HG02840 (cell line): ENCODE results near the gene TM4SF18.

Source experiments
- ATAC-seq: cut with Tn5 transposase; IDR thresholded peaks from one replicate; pipeline ENCODE4 v1.9.1; 2021; ENCODE audit warnings: mild to moderate bottlenecking, moderate library complexity, moderate number of reproducible peaks; ENCODE audit not compliant: unreplicated experiment, low FRiP score

TM4SF18 gene

DNA sequence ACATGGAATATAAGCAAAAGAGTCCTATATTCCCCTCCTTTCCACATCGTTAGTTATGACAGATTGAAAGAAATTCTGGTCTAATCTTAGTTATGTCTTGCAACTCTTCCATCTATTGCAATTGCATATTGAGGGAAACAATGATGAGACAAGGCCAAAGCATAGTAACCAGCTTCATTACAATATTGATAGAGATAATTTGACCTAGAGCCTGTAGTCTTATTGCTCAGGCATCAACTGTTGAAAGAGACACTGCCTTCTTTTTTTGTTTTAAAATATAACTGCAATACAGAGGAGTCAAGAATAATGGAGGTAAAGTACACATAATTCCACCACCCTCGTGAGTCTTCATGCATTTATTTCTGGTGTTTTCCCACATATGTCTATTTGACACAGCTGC lies 2.0 kb downstream of the TM4SF18 start:
- no peak for ATAC-seq

DNA sequence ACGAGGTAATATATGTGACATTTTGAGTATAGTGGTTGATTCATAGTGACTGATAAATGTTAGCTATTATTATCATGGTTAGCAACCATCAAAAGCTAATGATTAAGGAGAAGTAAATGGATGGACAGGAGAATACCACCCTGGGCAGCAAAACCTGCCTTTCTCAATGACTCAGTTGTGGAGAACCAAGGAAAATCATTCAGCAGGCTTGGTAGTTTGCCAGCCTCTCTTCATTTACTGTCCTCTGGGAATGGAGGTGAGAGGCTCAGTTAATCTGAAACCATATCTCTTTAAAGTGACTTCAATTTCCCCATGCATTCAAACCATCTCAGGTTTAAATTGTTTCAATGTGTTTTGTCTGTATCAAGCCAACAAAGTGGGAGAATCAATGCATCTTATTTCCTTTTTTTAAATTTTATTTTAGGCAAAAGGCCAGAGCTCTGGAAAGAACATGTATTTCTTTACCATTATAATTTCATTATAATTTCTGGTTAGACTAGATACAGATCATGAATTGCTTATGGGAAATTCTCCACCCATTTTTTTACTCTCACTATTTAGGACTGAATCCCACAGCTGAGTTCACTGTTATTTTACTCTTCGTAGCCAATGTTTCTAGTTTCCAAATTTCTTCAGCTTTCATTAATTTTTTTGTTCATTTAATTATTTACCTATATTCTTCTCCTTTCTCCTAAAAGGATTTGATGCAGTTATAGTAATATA lies 2.7 kb downstream of the TM4SF18 start:
- no peak for ATAC-seq

DNA sequence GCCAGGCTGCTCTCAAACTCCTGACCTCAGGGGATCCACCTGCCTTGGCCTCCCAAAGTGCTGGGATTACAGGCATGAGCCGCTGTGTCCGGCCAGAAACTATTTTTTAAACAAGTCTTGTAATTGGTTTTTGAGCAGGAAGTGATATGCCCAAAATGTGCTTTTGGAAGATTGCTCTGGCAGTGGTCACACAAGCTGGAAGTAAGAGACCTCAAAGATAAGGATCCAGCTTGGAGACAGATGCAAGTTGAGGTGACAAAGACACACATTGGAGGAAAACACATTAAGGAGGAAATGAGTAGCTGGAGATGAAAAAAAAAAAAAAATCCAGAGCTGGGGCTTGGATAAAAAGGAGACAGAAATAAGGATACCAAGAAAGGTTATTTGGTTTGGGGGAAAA lies 6.3 kb downstream of the TM4SF18 start:
- ATAC-seq, result no peak

DNA sequence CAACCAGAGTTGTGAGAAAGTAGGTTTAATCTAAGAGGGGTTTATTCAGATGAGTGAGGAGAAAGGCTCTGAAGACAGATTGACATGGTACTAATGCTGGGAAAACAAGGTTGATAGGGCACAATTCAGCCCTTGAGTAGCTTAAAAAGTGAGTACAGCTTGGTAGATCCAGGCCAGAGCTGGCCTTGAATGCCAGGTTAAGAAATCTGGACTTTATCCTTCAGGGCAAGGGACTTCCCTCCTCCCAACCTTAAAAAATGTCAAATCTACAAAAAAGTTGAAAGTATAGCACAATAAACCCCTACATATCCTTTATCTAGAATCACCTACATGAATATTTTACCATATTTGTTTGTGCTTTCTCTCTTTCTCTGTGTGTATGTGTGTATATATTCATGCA lies 7.9 kb downstream of the TM4SF18 start:
- no peak for ATAC-seq

DNA sequence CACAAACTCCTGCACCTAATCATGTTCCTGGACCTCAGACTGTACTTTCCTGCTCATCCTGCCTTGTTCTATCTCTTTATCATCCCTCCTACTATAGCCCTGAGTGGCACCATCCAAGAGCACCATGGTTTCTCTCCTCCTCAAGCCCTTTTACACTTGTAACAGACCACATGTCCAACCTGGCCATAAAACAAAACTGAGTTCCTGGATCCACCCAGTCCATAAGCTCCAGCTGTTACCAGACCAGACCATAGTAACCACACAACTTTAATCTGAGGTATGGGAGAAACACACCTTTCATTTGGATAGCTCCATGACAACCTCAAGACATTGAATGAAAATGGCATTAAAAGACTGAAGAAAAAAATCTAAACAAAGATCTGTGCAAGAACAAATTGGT lies 9.1 kb downstream of the TM4SF18 start:
- ATAC-seq, result no peak

DNA sequence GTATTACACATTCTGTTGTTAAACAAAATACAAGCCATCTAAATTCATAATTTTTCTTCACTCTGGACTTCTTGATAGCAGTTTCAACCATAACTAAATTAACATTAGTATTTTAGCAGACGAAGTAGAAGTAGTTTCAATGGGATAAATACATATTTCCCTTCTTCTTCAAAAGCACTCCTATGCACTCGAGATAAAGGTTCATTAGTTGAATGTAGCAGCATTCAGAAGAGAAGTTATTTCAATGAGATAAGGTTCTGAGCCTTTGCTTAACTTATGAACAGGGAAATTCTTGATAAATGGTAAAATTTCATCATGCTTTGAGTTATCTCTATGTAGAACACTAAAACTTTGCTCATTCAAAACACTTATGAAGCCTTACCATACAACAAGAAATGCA lies 11.8 kb downstream of the TM4SF18 start:
- ATAC-seq, result no peak

DNA sequence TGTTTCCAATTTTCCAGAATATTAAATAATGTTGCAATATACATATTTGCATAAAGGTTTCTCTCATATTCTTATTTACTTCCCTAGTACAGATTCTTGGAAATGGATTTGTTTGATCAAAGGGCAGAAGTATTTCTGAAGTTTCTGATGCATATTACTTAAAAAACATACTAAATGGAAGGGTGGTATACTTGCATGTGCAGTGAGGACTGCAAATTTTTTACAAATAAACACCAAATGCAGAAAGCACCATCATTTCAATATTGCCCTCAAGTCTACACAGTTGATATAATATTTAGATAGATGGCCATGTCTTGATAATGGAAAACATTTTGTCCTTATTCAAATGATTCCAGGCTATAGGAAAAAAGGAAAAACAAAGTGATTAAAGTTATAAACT lies 12.3 kb downstream of the TM4SF18 start:
- no peak for ATAC-seq

DNA sequence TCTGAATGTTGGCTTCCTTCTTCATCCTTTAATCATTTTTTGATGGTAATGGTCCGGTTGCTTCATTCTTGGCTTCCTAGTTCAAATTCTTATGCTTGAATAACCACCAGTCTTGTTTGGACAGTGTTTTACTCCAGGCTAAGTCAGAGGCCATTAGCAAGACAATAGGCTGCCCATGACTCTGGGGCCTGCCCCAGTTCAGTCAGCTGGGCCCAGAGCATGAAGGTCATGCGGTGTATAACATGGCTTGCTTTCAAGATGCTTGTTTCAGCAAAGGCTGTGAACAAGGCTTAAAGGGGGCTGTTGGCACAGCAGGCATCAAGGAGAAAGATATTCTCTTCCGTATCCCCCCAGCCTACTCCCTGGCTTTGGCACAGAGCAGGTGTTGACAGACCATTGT lies 13.7 kb downstream of the TM4SF18 start:
- ATAC-seq, result no peak

DNA sequence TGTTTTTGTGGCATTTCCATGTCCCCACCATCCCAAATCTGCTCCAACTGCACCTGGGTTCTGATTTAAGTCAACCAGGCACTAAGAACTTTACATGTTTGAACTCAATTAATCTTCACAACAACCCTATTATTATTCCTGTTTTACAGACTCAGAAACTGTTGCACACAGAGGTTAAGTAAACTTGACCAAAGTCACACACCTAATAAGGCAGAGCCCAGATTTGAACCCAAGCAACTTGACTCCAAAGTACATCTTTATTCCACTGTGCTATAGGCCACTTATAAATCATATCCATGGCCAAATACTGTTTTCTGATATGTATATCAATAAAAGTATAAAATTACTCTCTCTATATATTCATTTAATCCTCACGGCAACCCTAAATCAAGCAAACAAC lies 16.4 kb downstream of the TM4SF18 start:
- no peak for ATAC-seq

DNA sequence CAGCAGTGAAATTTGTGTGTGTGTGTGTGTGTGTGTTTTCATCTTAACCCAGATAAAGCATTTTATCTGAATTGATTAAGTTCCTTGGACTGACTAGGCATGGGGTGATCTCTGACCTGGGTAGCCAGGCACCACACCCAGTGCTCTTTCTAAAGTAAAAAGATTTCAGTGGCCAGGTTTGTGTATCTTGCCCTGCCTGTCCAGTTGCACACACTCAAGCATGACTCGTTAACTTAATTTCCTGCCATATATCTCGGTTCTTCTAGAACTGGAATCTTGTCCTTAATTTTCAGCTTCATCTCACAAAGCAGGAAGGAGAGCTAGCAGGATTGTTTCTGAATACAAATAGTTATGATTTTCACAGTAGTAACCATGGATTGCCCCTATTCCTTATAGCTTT lies 17.0 kb downstream of the TM4SF18 start:
- ATAC-seq, result no peak

DNA sequence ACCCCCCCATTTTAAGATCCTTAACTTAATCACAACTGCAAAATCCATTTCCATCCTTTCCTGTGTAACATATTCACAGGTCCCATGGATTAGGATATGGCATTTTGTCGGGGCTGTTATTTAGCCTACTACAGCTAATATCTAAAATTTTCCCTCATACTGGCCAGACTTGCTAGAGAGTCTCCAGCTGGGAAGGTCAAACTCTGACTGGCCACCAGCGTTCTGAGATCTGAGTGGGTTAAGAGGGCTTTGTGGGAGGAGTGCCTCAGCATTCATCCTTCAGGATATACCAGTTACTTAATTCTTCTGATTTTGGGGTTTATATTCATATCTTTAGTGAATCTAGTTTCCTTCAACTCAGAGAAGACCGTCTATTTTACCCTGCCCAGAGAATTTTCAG lies 17.7 kb downstream of the TM4SF18 start:
- ATAC-seq, result no peak

DNA sequence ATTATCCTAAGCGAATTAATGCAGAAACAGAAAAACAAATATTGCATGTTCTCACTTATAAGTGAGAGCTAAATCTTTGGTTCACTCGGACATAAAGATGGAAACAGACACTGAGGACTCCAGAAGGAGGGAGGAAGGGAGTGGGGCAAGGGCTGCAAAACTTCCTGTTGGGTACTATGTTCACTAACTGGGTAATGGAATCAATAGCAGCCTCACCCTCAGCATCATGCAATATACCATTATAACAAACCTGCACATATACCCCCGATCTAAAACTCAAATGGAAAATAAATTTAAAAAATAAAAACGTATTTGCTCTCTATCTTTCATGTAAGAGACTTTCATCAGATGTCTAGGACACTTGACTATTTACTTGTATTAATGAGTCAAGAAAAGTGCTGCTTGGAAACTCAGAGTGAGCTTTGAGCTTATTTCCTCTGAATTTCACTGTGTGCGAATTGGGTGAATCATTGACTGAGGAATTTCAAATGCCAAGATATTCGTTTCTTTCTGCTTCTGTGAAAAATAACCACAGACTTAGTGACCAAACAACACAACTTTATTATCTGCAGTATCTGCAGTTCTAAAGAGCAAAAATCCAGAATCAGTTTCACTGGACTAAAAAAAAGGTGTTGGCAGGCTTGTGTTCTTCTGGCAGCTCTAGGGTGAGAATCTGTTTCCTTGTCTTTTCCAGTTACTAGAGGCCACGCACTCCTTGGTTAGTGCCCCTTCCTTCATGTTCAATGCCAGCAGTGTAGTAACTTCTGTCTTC lies 18.4 kb downstream of the TM4SF18 start:
- ATAC-seq, result no peak

DNA sequence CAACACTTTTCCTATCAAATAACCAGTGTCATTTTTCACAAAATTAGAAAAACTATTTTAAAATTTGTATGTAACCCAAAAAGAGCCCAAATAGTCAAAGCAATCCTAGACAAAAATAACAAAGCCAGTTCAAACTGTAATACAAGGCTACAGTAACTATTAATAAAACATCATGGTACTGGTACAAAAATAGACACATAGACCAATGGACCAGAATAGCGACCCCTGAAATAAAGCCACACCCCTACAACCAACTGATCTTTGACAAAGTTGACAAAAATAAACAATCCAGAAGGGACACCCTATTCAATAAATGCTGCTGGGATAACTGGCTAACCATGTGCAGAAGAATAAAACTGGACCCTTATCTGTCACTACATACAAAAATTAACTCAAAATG lies 19.9 kb downstream of the TM4SF18 start:
- ATAC-seq, result no peak

DNA sequence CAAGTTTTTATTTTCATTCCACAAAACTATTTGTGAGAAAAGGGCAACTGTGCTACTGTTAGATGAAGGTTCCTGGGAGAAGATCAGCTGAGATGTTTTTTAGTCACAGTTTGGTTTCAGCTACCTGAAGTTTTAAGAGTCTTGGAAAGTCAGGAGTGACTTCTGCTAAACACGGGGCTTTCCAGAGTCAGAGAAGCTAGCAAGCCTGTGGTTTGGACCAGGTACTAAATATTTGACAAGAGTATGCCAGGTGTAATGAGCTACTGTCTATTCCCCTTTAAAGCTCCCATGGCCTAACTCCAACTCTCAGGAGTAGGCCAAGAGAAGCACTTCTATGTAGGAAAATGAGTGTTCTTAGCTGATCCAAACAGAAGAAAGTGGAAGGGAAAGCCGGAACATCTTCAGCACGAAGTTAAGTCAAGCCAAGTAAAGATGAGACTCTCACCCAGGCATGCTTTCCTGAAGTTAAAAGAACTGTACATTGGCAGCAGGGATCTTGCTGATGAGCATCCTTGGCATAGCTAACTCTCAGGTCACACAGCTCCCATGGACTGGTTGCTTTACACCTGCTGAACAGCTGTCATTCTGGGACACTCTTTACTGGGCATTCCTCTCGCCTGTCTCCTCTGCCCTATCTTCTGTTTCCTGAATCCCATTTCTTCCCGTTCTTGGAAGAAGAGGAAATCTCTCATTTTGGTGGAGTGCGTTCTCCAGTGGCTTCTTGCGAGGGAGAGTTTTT lies 22.5 kb downstream of the TM4SF18 start:
- ATAC-seq, result no peak

DNA sequence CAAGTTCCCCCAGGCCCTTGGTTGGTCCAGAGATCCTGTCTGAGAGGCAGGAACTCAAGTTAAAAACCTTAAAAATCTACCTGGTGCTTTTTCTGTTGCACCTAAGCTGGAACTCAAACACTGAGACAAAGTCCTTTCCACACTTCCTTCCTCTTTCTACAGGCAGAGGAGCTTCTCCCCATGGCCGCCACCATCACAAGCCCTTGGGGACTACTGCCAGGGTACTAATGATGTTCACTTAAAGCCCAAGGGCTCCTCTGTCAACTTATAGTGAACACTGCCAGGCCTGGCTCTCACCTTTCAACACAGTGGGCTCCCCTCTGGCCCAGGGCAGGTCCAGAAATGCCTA lies 26.0 kb downstream of the TM4SF18 start:
- no peak for ATAC-seq

DNA sequence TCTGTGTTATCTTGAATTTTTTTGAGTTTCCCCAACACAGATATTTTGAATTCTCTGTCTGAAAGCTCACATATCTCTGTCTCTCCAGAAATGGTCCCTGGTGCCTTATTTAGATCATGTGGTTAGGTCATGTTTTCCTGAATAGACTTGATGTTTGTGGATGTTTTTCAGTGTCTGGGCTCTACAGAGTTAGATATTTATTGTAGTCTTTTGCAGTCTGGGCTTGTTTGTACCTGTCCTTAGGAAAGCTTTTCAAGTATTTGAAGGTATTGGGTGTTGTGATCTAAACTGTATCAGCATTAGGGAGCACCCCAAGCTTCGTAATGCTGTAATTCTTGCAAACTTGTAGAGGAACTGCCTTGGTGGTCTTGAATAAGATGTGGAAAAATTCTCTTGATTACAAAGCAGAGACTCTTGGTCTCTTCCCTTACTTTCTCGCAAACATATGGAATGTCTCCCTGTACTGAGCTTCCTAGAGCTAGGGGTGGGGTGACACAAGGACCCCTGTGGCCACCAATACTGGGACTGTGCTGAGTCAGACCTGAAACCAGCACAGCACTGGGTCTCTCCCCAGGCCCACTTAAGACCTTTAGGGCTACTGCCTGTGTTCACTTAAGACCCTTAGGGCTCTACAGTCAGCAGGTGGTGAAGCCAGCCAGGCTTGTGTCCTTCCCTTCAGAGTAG lies 26.5 kb downstream of the TM4SF18 start:
- no peak for ATAC-seq

DNA sequence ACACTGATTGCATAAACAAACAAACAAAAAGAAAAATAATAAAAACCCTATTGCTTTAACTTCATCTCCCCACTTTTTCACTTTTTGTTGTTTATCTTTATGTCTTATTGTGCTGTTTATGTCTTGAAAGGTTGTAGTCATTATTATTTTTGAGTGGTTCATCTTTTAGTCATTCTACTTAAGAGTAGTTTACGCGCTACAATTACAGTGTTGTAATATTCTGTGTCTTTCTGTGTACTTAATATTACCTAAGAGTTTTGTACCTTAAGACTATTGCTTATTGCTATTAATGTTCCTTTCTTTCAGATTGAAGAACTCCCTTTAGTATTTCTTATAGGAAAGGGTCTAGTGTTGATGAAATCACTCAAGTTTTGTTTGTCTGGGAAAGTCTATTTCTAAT lies 28.1 kb downstream of the TM4SF18 start:
- no peak for ATAC-seq

DNA sequence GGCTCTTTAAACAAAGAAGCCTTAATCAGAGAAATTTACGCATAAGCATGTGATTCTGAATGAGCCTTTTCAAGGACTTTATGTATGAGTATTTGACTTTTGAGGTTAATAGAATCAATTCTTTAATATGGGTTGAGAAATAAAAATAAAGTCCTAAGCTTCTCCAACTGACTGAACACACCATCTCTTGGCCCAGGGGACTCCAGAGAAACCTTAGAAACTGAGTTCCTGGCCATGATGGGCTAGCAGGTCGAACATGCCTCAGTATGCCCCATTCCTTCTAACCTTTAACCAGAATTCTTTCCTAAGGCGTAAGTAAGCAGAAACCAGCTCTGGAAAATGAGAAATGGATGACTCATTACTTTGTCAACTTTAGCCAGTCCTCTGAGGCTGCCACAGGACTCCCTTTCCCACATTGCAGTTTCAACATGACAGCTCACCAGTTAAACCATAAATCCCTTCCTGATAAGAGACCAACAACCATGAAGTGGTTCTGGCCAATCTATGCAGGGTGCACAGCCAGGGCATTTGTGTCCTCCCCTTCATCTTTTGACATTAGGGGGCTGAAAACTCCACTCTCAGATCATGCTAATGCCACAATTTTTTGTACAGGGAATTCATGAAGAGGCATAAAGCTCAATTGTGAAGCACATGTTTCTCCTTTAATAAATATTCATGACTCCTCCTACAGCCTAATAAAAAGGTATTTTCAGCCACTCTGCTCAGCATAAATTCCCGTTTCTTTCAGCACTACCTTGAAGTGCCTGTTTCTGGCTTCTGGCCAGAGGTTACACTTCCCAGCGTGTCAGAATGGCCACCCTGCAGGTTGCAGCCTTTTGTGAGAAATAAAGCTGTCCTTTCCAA lies 33.3 kb downstream of the TM4SF18 start:
- ATAC-seq, result no peak

DNA sequence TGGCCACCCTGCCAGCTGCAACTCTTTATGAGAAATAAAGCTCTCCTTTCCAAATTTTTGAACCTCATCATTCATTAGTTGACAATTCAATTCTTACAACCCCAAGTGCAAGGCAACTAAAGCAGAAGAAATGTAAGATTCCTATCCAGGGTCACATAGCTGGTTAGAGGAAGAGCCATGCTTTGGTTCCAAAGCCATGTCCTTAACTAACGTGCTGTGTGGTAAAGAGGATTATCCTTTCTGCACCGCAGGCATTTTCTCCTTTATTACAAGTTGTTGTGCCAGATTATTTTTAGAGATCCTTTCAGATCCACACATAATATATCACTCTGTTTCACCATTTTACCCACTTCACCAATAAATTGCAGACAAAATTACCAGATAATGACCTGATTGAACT lies 36.5 kb downstream of the TM4SF18 start:
- no peak for ATAC-seq

DNA sequence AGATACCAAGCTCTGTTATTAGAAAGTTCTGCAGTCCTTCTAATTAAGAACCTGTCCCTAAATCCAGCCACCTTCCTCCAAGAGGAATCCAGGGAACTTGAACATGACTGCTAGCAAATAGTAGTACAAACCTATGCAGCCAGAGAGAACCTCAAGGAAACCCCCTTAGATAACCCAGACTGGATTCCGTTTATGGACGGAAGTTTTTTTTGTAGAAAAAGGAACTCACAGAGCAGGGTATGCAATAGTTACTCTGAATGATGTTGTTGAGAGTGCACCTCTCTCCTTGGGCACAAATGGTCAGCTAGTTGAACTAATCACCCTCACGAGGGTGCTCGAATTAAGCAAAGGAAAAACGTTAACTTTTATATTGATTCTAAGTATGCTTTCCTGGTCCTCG lies 40.8 kb downstream of the TM4SF18 start:
- ATAC-seq, result no peak
